ENCODE results near the gene ETFBKMT. TPM values are rescaled to one million over a fixed set of nuclear protein-coding genes. Genes with fewer than 3 reads are reported as not detected.
"Not testable (repeated sequence)": the region's sequence is repeated elsewhere in the genome, so short reads cannot be mapped to it uniquely, and the experiment has no call there.

ETFBKMT gene
- total and polyA plus RNA-seq, 2 of the 13 experiments (the other 11 are each of a cell fraction or from before 2014, with no cell fraction given) = 0.62 to 0.93 TPM

DNA sequence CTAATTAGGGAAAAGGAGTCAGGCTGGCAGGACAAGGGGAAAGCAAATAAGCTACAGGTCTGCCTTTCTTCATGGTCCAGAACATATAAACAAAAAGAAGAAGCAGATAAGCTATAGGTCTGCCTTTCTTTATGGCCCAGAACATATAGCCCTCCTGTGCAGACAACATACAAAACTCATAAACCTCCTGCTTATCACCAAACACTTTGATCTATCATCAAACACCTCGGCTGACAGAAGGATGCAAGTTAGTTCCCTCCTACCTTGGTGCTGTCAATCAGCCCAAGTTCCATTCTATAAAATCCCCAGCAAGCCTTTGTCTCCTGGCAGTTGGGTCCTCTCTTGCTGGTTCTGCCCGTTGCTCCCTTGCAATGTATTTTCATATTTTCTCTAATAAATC lies 46.1 kb downstream of the ETFBKMT start:
- ATAC-seq (no peak), DNase-seq (ENCODE audit: low spot score) (no peak), FAIRE-seq (no peak)
- 89% methylated on average over 2 of the region's 2 CpGs for WGBS (ENCODE audit: low lambda C conversion rate)
- no TSS peak for BruUV-seq (replicated peaks)
- TF ChIP-seq SNAPC4 (CRISPR knock-in tag; IDR thresholded peaks at IDR 0.05) (no peak), STAG1 (CRISPR knock-in tag; IDR thresholded peaks at IDR 0.05) (no peak), HNRNPUL1 (IDR thresholded peaks at IDR 0.05; ENCODE audit: low read depth, low read length) (no peak), KDM5A (IDR thresholded peaks at IDR 0.05; ENCODE audit: borderline replicate concordance, low read length) (no peak), RFX1 (IDR thresholded peaks at IDR 0.05) (no peak)
- TF ChIP-seq, protein P1, sequence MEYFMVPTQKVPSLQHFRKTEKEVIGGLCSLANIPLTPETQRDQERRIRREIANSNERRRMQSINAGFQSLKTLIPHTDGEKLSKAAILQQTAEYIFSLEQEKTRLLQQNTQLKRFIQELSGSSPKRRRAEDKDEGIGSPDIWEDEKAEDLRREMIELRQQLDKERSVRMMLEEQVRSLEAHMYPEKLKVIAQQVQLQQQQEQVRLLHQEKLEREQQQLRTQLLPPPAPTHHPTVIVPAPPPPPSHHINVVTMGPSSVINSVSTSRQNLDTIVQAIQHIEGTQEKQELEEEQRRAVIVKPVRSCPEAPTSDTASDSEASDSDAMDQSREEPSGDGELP (IDR thresholded peaks at IDR 0.05; ENCODE audit: borderline replicate concordance, low read depth) = no peak
- intact Hi-C loops (cut with micrococcal nuclease; ENCODE audit: unreplicated experiment) (no loop called here), in situ Hi-C loops (cut with HindIII; ENCODE audit: extremely low pct_ligation_motif_present, low pct_unique_long_range_greater_than_20kb) (no loop called here)
- Histone ChIP-seq H3K4me1 (ENCODE audit: insufficient read depth, low read length) (no peaks in the 10 kb centered on the region), H3K27me3 (ENCODE audit: control insufficient read depth in 1 of 2, insufficient read depth in 2 of 2, low read length in 2 of 2) (no peaks in the 10 kb centered on the region), H3K27ac (ENCODE audit: extremely low read length, insufficient read depth, low read length) (no peak overlapping the region), H3K79me2 (ENCODE audit: insufficient read depth, low read length) (no peaks in the 10 kb centered on the region), H3K9me3 (ENCODE audit: low read length) (no peaks in the 10 kb centered on the region), H3K4me3 (replicated peaks in 1 of 3; ENCODE audit: insufficient read depth in 1 of 3, low read depth in 2 of 3, low read length in 3 of 3) (no peak overlapping the region), H3K9ac (ENCODE audit: insufficient read depth, low read depth, low read length) (no peak overlapping the region), H3K36me3 (replicated peaks in 1 of 2; ENCODE audit: control insufficient read depth in 1 of 2, insufficient read depth in 2 of 2, low read length in 2 of 2) (no peaks in the 10 kb centered on the region), H2AFZ (ENCODE audit: low read length) (no peak overlapping the region), H3K4me2 (ENCODE audit: low read depth, low read length) (no peak overlapping the region), H4K20me1 (ENCODE audit: insufficient read depth, low read length) (no peaks in the 10 kb centered on the region)
- ChIA-PET CTCF (ENCODE audit: low intra/inter-chr PET ratio, low total read pairs) (no interaction called here), POLR2A (no interaction called here)

DNA sequence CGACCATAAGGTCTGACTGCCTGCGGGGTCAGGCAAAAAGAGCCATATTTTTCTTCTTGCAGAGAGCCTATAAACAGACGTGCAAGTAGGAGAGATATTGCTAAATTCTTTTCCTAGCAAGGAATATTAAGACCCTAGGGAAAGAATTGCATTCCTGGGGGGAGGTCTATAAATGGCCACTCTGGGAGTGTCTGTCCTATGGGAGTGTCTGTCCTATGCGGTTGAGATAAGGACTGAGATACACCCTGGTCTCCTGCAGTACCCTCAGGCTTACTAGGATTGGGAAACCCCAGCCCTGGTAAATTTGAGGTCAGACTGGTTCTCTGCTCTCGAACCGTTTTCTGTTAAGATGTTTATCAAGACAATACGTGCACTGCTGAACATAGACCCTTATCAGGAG lies 48.6 kb downstream of the ETFBKMT start:
- BruUV-seq (replicated peaks); intact Hi-C loops (cut with micrococcal nuclease; ENCODE audit: unreplicated experiment): not testable (repeated sequence)
- 99% methylated on average over 7 of the region's 7 CpGs for WGBS (ENCODE audit: low lambda C conversion rate)

More for the DNA sequence above, 48.6 kb downstream of the ETFBKMT start:
- H3K4me1 ChIP-seq (ENCODE audit: insufficient read depth, low read length); H3K4me2 ChIP-seq (ENCODE audit: low read depth, low read length); H3K9ac ChIP-seq (ENCODE audit: insufficient read depth, low read depth, low read length); H4K20me1 ChIP-seq (ENCODE audit: insufficient read depth, low read length); H3K27me3 ChIP-seq (ENCODE audit: control insufficient read depth in 1 of 2, insufficient read depth in 2 of 2, low read length in 2 of 2); DNase-seq (ENCODE audit: low spot score); POLR2A ChIA-PET; H3K27ac ChIP-seq (ENCODE audit: extremely low read length, insufficient read depth, low read length); in situ Hi-C loops (cut with HindIII; ENCODE audit: extremely low pct_ligation_motif_present, low pct_unique_long_range_greater_than_20kb); FAIRE-seq; H3K4me3 ChIP-seq (replicated peaks in 1 of 3; ENCODE audit: insufficient read depth in 1 of 3, low read depth in 2 of 3, low read length in 3 of 3); ATAC-seq; H3K36me3 ChIP-seq (replicated peaks in 1 of 2; ENCODE audit: control insufficient read depth in 1 of 2, insufficient read depth in 2 of 2, low read length in 2 of 2); H3K9me3 ChIP-seq (ENCODE audit: low read length); CTCF ChIA-PET (ENCODE audit: low intra/inter-chr PET ratio, low total read pairs); H3K79me2 ChIP-seq (ENCODE audit: insufficient read depth, low read length); H2AFZ ChIP-seq (ENCODE audit: low read length): not testable (repeated sequence)
